GM12878 (cell line): ENCODE measurements around the gene TRIM45. TPM values are rescaled to one million over a fixed set of nuclear protein-coding genes. Genes with fewer than 3 reads are reported as not detected.

Source experiments
- ATAC-seq: fragments of 200-7000 bp; cut with Tn5 transposase; 3 replicates; pipeline ENCODE4 v1.9.1; 2020; ENCODE audit warnings: mild to moderate bottlenecking, moderate library complexity
- BruUV-seq: library from RNA; stranded (reverse); fragments of 400-500 nt; replicated peaks from 2 replicates; lab custom pipeline; 2021; lab: Mats Ljungman, UMichigan
- CTCF ChIA-PET: fragments of 300-600 bp; sonication (Branson Sonifier 250); formaldehyde crosslinking; extraction: SDS; loops from one replicate; lab custom pipeline; 2021; ENCODE audit warnings: inconsistent platforms; lab: Yijun Ruan, JAX
- POLR2A ChIA-PET: fragments of 350-600 bp; formaldehyde crosslinking; extraction: SDS; loops from one replicate; lab custom pipeline; 2021; ENCODE audit warnings: inconsistent platforms; lab: Charles Lee
- RAD21 ChIA-PET: fragments of 300-600 bp; sonication (Branson Sonifier 250); formaldehyde crosslinking; loops from one replicate; lab custom pipeline; 2023; ENCODE audit warnings: antibody characterized with exemption; ENCODE audit not compliant: unreplicated experiment; lab: Charles Lee
- SMC1A ChIA-PET: fragments of 300-600 bp; sonication (Branson Sonifier 250); formaldehyde crosslinking; loops from one replicate; lab custom pipeline; 2023; ENCODE audit not compliant: unreplicated experiment, uncharacterized antibody; lab: Charles Lee
- DNase-seq: peaks from one replicate; pipeline ENCODE4 v3.0.0-alpha.2; 2011; ENCODE audit warnings: low read depth, low spot score
- FAIRE-seq: peaks from 3 replicates; lab custom pipeline; 2011; peaks lifted over from hg19 to GRCh38; lab: Jason Lieb, UNC
- H2AFZ ChIP-seq: 2 replicates; pipeline ENCODE4 v1.6.0; 2011; ENCODE audit warnings: low read depth, low read length, control low read depth; ENCODE audit not compliant: control insufficient read depth
- H3K27ac ChIP-seq: 2 replicates; pipeline ENCODE4 v1.5.1; 2011; ENCODE audit warnings: control low read depth; ENCODE audit not compliant: control insufficient read depth, insufficient read depth
- H3K27me3 ChIP-seq, 2 experiments: replicated peaks in 1 of 2; 2 replicates each; pipeline versions ENCODE4 v1.6.0 to v1.6.1; 2011; ENCODE audit warnings: low read length in 1 of 2; ENCODE audit not compliant: control insufficient read depth in 2 of 2, insufficient read depth in 2 of 2
- H3K36me3 ChIP-seq, 2 experiments: 2 replicates each; pipeline ENCODE4 v1.5.1; 2011; ENCODE audit warnings: low read length in 1 of 2; ENCODE audit not compliant: control insufficient read depth in 2 of 2, insufficient read depth in 2 of 2
- H3K4me1 ChIP-seq: 2 replicates; pipeline ENCODE4 v1.6.1; 2011; ENCODE audit warnings: mild to moderate bottlenecking, low read length, moderate library complexity, mixed read lengths; ENCODE audit not compliant: control insufficient read depth, insufficient read depth
- H3K4me2 ChIP-seq: 2 replicates; pipeline ENCODE4 v1.6.0; 2011; ENCODE audit warnings: control low read depth; ENCODE audit not compliant: control insufficient read depth, insufficient read depth
- H3K4me3 ChIP-seq: fragments of 200-600 bp; sonication (generic); 2 replicates; pipeline ENCODE4 v1.5.1; 2016
- H3K79me2 ChIP-seq: 2 replicates; pipeline ENCODE4 v1.6.0; 2011; ENCODE audit warnings: low read length; ENCODE audit not compliant: control insufficient read depth, insufficient read depth
- H3K9ac ChIP-seq: 2 replicates; pipeline ENCODE4 v1.8.0; 2011; ENCODE audit warnings: low read length, control low read depth, mixed read lengths; ENCODE audit not compliant: control insufficient read depth, insufficient read depth
- H3K9me3 ChIP-seq: replicated peaks from 3 replicates; pipeline ENCODE4 v1.5.1; 2011; ENCODE audit warnings: mild to moderate bottlenecking, low read length; ENCODE audit not compliant: control insufficient read depth, insufficient read depth
- H4K20me1 ChIP-seq: 2 replicates; pipeline ENCODE4 v1.6.0; 2011; ENCODE audit not compliant: control insufficient read depth, insufficient read depth
- FOXM1 ChIP-seq: IDR thresholded peaks from 2 replicates; pipeline ENCODE4 v1.6.1; 2012; ENCODE audit warnings: low read depth, mild to moderate bottlenecking, inconsistent platforms, low read length, moderate library complexity
- JUNB ChIP-seq: IDR thresholded peaks from 2 replicates; pipeline ENCODE4 v1.6.1; 2016; ENCODE audit warnings: antibody characterized with exemption, mild to moderate bottlenecking
- PML ChIP-seq: IDR thresholded peaks from 2 replicates; pipeline ENCODE4 v1.6.1; 2012; ENCODE audit warnings: low read length, inconsistent platforms
- TARDBP ChIP-seq: IDR thresholded peaks from 2 replicates; pipeline ENCODE4 v1.6.1; 2016; ENCODE audit warnings: borderline replicate concordance
- YY1 ChIP-seq: IDR thresholded peaks from 2 replicates; pipeline ENCODE4 v1.6.1; 2011; ENCODE audit warnings: low read depth, mild to moderate bottlenecking, low read length
- ZZZ3 ChIP-seq: IDR thresholded peaks from 2 replicates; pipeline ENCODE4 v1.6.1; 2011; ENCODE audit warnings: low read depth; ENCODE audit not compliant: control insufficient read depth, insufficient read length
- WGBS: methylation state at CpG from one replicate; pipeline ENCODE4 v1.1.6; 2016; ENCODE audit warnings: low lambda C conversion rate; ENCODE audit not compliant: insufficient replicate concordance, insufficient coverage; ENCODE audit errors: missing lambda C conversion rate; 5-methylcytosine and 5-hydroxymethylcytosine counted together
- in situ Hi-C: fragments of 300-500 bp; cut with MboI; formaldehyde crosslinking; loops from 9 replicates; pipeline ENCODE4 v1.14.3; 2018; ENCODE audit warnings: mixed read lengths
- intact Hi-C: fragments of 100-400 bp; cut with micrococcal nuclease; formaldehyde crosslinking; loops from one replicate; pipeline ENCODE4 v1.14.2; 2022; ENCODE audit not compliant: unreplicated experiment
- polyA plus RNA-seq, 11 experiments: library from polyadenylated mRNA; depleted of rRNA in 4 of 11; unstranded in 6 of 11; stranded (reverse) in 5 of 11; fragments of >200 nt; fragmentation: Nextera tagmentation in 4 of 11; fragmentation: Illumina TruSeq in 1 of 11; extraction: Ambion mirVana in 4 of 11; extraction: Trizol in 1 of 11; gene quantifications; 1 replicate in 1 of 11; 2 replicates in 10 of 11; pipeline versions ENCODE4 v1.2.1 to v1.2.3, GENCODE V29; 2011 to 2016; ENCODE audit warnings: inconsistent platforms in 2 of 11, missing spikeins in 2 of 11, low read depth in 1 of 11
- total RNA-seq, 4 experiments: library from RNA; depleted of rRNA in 3 of 4; stranded (reverse); fragments of >200 nt in 3 of 4; fragmentation: Illumina TruSeq in 1 of 4; extraction: Trizol in 1 of 4; gene quantifications; 2 replicates each; pipeline versions ENCODE4 v1.2.1 to v1.2.3, GENCODE V29; 2013 to 2021
- TF ChIP-seq, protein P1 (sequence below): IDR thresholded peaks from 2 replicates; pipeline ENCODE4 v1.6.1; 2011; ENCODE audit warnings: low read depth, low read length, improper control_type of control experiment, borderline replicate concordance
- TF ChIP-seq, protein P2 (sequence below): IDR thresholded peaks from 2 replicates; pipeline ENCODE4 v1.6.1; 2012; ENCODE audit warnings: low read depth, low read length, improper control_type of control experiment
- TF ChIP-seq, protein P3 (sequence below): IDR thresholded peaks from 2 replicates; pipeline ENCODE4 v1.6.1; 2012; ENCODE audit warnings: mild to moderate bottlenecking, low read depth, low read length

The TRIM45 gene
- total and polyA plus RNA-seq, 10 of the 15 experiments (the other 5 are each of a cell fraction or from before 2014, with no cell fraction given), result 0.31 to 0.86 (median 0.46) TPM

DNA sequence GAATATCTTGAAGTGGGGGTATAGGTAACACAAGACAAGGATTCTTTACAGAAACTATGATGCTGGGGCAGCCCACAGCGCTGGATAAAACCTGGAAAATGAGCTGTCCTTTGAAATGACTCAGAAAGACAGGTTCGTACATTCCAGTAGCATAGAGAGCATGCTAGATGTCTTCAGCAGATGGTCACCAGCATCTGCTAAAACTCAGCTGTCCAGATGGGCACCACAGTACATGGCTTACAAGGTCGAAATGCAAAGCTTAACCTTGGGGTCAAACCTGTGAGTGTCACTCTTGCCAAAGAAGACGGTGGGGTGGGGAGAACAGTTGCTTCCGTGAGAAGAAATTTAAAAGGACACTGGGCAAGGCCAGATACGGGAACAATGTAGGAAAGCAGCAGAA lies 41.3 kb upstream of the TRIM45 start:
- no peak for DNase-seq
- Histone ChIP-seq H3K27ac (no peak overlapping the region), H4K20me1 (no peaks in the 10 kb centered on the region), H3K9ac (no peak overlapping the region), H3K79me2 (no peaks in the 10 kb centered on the region), H3K36me3 (no peaks in the 10 kb centered on the region), H3K4me2 (no peak overlapping the region), H3K4me1 (no peaks in the 10 kb centered on the region), H2AFZ (no peak overlapping the region), H3K27me3 (peaks cover 0 to 1% of the 10 kb centered on the region in 2 experiments; a peak in 1 of 4 replicates), H3K4me3 (no peak overlapping the region), H3K9me3 (no peaks in the 10 kb centered on the region)
- in situ Hi-C loops, result no loop called here
- no peak for FAIRE-seq
- SMC1A ChIA-PET, result interaction anchor here (1.5 kb wide), 1 partner anchor 10 kb away, joined by 3 read pairs; no protein-coding TSS in a partner anchor
- POLR2A ChIA-PET, result no interaction called here
- no TSS peak for BruUV-seq
- RAD21 ChIA-PET, result no interaction called here
- intact Hi-C loops, result no loop called here
- TF ChIP-seq, protein P1, sequence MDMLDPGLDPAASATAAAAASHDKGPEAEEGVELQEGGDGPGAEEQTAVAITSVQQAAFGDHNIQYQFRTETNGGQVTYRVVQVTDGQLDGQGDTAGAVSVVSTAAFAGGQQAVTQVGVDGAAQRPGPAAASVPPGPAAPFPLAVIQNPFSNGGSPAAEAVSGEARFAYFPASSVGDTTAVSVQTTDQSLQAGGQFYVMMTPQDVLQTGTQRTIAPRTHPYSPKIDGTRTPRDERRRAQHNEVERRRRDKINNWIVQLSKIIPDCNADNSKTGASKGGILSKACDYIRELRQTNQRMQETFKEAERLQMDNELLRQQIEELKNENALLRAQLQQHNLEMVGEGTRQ, result no peak
- TF ChIP-seq JUNB (no peak), TARDBP (no peak), YY1 (no peak), ZZZ3 (no peak), PML (no peak), FOXM1 (no peak)
- TF ChIP-seq, protein P2, sequence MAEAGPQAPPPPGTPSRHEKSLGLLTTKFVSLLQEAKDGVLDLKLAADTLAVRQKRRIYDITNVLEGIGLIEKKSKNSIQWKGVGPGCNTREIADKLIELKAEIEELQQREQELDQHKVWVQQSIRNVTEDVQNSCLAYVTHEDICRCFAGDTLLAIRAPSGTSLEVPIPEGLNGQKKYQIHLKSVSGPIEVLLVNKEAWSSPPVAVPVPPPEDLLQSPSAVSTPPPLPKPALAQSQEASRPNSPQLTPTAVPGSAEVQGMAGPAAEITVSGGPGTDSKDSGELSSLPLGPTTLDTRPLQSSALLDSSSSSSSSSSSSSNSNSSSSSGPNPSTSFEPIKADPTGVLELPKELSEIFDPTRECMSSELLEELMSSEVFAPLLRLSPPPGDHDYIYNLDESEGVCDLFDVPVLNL, result no peak
- TF ChIP-seq, protein P3, sequence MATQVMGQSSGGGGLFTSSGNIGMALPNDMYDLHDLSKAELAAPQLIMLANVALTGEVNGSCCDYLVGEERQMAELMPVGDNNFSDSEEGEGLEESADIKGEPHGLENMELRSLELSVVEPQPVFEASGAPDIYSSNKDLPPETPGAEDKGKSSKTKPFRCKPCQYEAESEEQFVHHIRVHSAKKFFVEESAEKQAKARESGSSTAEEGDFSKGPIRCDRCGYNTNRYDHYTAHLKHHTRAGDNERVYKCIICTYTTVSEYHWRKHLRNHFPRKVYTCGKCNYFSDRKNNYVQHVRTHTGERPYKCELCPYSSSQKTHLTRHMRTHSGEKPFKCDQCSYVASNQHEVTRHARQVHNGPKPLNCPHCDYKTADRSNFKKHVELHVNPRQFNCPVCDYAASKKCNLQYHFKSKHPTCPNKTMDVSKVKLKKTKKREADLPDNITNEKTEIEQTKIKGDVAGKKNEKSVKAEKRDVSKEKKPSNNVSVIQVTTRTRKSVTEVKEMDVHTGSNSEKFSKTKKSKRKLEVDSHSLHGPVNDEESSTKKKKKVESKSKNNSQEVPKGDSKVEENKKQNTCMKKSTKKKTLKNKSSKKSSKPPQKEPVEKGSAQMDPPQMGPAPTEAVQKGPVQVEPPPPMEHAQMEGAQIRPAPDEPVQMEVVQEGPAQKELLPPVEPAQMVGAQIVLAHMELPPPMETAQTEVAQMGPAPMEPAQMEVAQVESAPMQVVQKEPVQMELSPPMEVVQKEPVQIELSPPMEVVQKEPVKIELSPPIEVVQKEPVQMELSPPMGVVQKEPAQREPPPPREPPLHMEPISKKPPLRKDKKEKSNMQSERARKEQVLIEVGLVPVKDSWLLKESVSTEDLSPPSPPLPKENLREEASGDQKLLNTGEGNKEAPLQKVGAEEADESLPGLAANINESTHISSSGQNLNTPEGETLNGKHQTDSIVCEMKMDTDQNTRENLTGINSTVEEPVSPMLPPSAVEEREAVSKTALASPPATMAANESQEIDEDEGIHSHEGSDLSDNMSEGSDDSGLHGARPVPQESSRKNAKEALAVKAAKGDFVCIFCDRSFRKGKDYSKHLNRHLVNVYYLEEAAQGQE, result no peak
- 20% methylated on average over 6 of the region's 6 CpGs for WGBS
- CTCF ChIA-PET, result no interaction called here
- no peak for ATAC-seq
